Measurements from ENCODE around the gene RTN4R. TPM values are rescaled to one million over a fixed set of nuclear protein-coding genes. Genes with fewer than 3 reads are reported as not detected.

Gene RTN4R
- total RNA-seq, 1 donor from 2014 or later, result 2.9 TPM

- Mint-ChIP-seq H3K4me1 (ENCODE audit: low read depth, unreplicated experiment) (peaks cover 14% of the 10 kb centered on the region), H3K4me3 (ENCODE audit: unreplicated experiment) (no peak overlapping the region), H3K27ac (ENCODE audit: unreplicated experiment) (no peak overlapping the region), H3K27me3 (ENCODE audit: low read depth, unreplicated experiment) (peaks cover 2% of the 10 kb centered on the region), H3K36me3 (ENCODE audit: low read depth, unreplicated experiment) (no peaks in the 10 kb centered on the region), H3K9me3 (ENCODE audit: unreplicated experiment) (no peaks in the 10 kb centered on the region)
- Histone ChIP-seq H3K27ac (ENCODE audit: low read depth, low read length) (no peak overlapping the region), H3K9me3 (ENCODE audit: insufficient read depth, low read depth, low read length) (no peaks in the 10 kb centered on the region), H3K27me3 (ENCODE audit: insufficient read depth, low read length) (peaks cover 3% of the 10 kb centered on the region), H2AFZ (ENCODE audit: low read depth, low read length) (peak overlapping the region; percentile 47), H3K4me3 (ENCODE audit: insufficient read depth, low read depth, low read length) (no peak overlapping the region), H3K4me1 (ENCODE audit: insufficient read depth, low read length) (peaks cover 28% of the 10 kb centered on the region), H3K36me3 (ENCODE audit: insufficient read depth, low read length) (no peaks in the 10 kb centered on the region), H3K4me2 (ENCODE audit: low read length) (peak overlapping the region; percentile 50), H4K20me1 (ENCODE audit: insufficient read depth, low read length) (no peaks in the 10 kb centered on the region), H3K79me2 (ENCODE audit: insufficient read depth, low read length) (no peaks in the 10 kb centered on the region), H3K9ac (ENCODE audit: low read length) (no peak overlapping the region)
- peak; percentile 20 for DNase-seq (ENCODE audit: low read depth)
- FAIRE-seq, result no peak
- TF ChIP-seq EZH2 (IDR thresholded peaks at IDR 0.05; ENCODE audit: insufficient read depth, low read length), result no peak
- TF ChIP-seq CTCF (IDR thresholded peaks at IDR 0.05; ENCODE audit: insufficient read depth, low read depth, low read length), result no peak
Observed at GRCh38 chr22:20203552-20204201, 64.4 kb downstream of the RTN4R start.

DNA sequence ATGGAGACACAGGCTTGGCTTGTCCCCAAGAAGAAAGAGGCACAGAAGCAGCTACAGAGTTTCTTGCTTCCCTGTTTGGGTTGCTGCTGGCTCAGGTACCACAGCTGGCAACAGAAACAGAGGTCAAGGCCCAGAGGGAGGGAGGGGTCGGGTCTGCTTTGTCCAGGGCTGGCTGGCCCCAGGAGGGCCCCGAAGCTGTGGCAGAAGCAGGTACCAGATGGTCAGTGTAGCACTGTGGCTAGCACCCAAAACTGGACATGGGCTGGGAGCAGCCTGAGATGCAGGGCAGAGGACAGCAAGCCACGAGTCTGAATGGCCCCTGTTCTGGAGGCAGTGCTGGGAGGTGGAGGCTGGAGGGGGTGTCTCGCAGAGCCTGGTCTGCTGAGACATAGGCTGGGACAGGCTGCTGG lies 65.0 kb downstream of the RTN4R start:
- H3K9me3 ChIP-seq (ENCODE audit: insufficient read depth, low read depth, low read length), result no peaks in the 10 kb centered on the region
- no peak overlapping the region for H3K27ac ChIP-seq (ENCODE audit: low read depth, low read length)
- Mint-ChIP-seq H3K4me3 (ENCODE audit: unreplicated experiment) (no peak overlapping the region), H3K4me1 (ENCODE audit: low read depth, unreplicated experiment) (peaks cover 14% of the 10 kb centered on the region), H3K27me3 (ENCODE audit: low read depth, unreplicated experiment) (peaks cover 7% of the 10 kb centered on the region), H3K9me3 (ENCODE audit: unreplicated experiment) (no peaks in the 10 kb centered on the region), H3K27ac (ENCODE audit: unreplicated experiment) (no peak overlapping the region), H3K36me3 (ENCODE audit: low read depth, unreplicated experiment) (no peaks in the 10 kb centered on the region)
- no peak for TF ChIP-seq EZH2 (IDR thresholded peaks at IDR 0.05; ENCODE audit: insufficient read depth, low read length)
- TF ChIP-seq CTCF (IDR thresholded peaks at IDR 0.05; ENCODE audit: insufficient read depth, low read depth, low read length), result no peak
- H4K20me1 ChIP-seq (ENCODE audit: insufficient read depth, low read length), result no peaks in the 10 kb centered on the region
- peaks cover 28% of the 10 kb centered on the region for H3K4me1 ChIP-seq (ENCODE audit: insufficient read depth, low read length)
- H3K36me3 ChIP-seq (ENCODE audit: insufficient read depth, low read length), result no peaks in the 10 kb centered on the region
- no peak overlapping the region for H3K4me2 ChIP-seq (ENCODE audit: low read length)
- no peak overlapping the region for H3K9ac ChIP-seq (ENCODE audit: low read length)
- DNase-seq (ENCODE audit: low read depth) (no peak), FAIRE-seq (no peak)
- H3K79me2 ChIP-seq (ENCODE audit: insufficient read depth, low read length), result no peaks in the 10 kb centered on the region
- no peak overlapping the region for H3K4me3 ChIP-seq (ENCODE audit: insufficient read depth, low read depth, low read length)
- no peak overlapping the region for H2AFZ ChIP-seq (ENCODE audit: low read depth, low read length)
- H3K27me3 ChIP-seq (ENCODE audit: insufficient read depth, low read length), result peaks cover 3% of the 10 kb centered on the region

- TF ChIP-seq CTCF (IDR thresholded peaks at IDR 0.05; ENCODE audit: insufficient read depth, low read depth, low read length) (no peak), EZH2 (IDR thresholded peaks at IDR 0.05; ENCODE audit: insufficient read depth, low read length) (no peak)
- no peak overlapping the region for H3K27ac ChIP-seq (ENCODE audit: low read depth, low read length)
- H3K4me3 ChIP-seq (ENCODE audit: insufficient read depth, low read depth, low read length), result no peak overlapping the region
- no peaks in the 10 kb centered on the region for H3K9me3 ChIP-seq (ENCODE audit: insufficient read depth, low read depth, low read length)
- peaks cover 25% of the 10 kb centered on the region for H3K4me1 ChIP-seq (ENCODE audit: insufficient read depth, low read length)
- no peaks in the 10 kb centered on the region for H3K36me3 ChIP-seq (ENCODE audit: insufficient read depth, low read length)
- H3K36me3 Mint-ChIP-seq (ENCODE audit: low read depth, unreplicated experiment), result no peaks in the 10 kb centered on the region
- no peak for DNase-seq (ENCODE audit: low read depth)
- H3K9me3 Mint-ChIP-seq (ENCODE audit: unreplicated experiment), result no peaks in the 10 kb centered on the region
- no peak for FAIRE-seq
- H3K4me2 ChIP-seq (ENCODE audit: low read length), result no peak overlapping the region
- peaks cover 12% of the 10 kb centered on the region for H3K27me3 Mint-ChIP-seq (ENCODE audit: low read depth, unreplicated experiment)
- no peaks in the 10 kb centered on the region for H3K79me2 ChIP-seq (ENCODE audit: insufficient read depth, low read length)
- H3K27ac Mint-ChIP-seq (ENCODE audit: unreplicated experiment), result no peak overlapping the region
- no peak overlapping the region for H2AFZ ChIP-seq (ENCODE audit: low read depth, low read length)
- no peak overlapping the region for H3K9ac ChIP-seq (ENCODE audit: low read length)
- peaks cover 14% of the 10 kb centered on the region for H3K4me1 Mint-ChIP-seq (ENCODE audit: low read depth, unreplicated experiment)
- peaks cover 3% of the 10 kb centered on the region for H3K27me3 ChIP-seq (ENCODE audit: insufficient read depth, low read length)
- no peak overlapping the region for H3K4me3 Mint-ChIP-seq (ENCODE audit: unreplicated experiment)
- H4K20me1 ChIP-seq (ENCODE audit: insufficient read depth, low read length), result no peaks in the 10 kb centered on the region
Observed at GRCh38 chr22:20201837-20202392, 66.2 kb downstream of the RTN4R start.
